ENCODE data around the gene VAV2. TPM values are rescaled to one million over a fixed set of nuclear protein-coding genes. Genes with fewer than 3 reads are reported as not detected.

Gene VAV2
- total and polyA plus RNA-seq, 9 of the 15 experiments (the other 6 are each of a cell fraction or from before 2014, with no cell fraction given) = 0.01 to 2.7 (median 1.0) TPM; not detected in 1

GRCh38 chr9:133771486-133772482 is 220.3 kb downstream of the VAV2 start:
- ChIA-PET POLR2A (no interaction called here), CTCF (ENCODE audit: low intra/inter-chr PET ratio) (no interaction called here)
- Histone ChIP-seq H3K79me2 (ENCODE audit: control insufficient read depth, insufficient read depth, low read length) (no peaks in the 10 kb centered on the region), H3K36me3 (ENCODE audit: control insufficient read depth, insufficient read depth, low read length) (no peaks in the 10 kb centered on the region), H2AFZ (ENCODE audit: low read depth, low read length) (no peak overlapping the region), H3K9me1 (ENCODE audit: control insufficient read depth, insufficient read depth, low read length) (no peaks in the 10 kb centered on the region), H3K27ac (ENCODE audit: extremely low read depth, low read depth, low read length) (no peak overlapping the region), H3K4me3 (no peak overlapping the region), H3K4me2 (ENCODE audit: insufficient read depth, low read length) (no peak overlapping the region), H4K20me1 (replicated peaks; ENCODE audit: control insufficient read depth, insufficient read depth, low read length) (no peaks in the 10 kb centered on the region), H3K9ac (ENCODE audit: insufficient read depth in 1 of 2, low read depth in 2 of 2, low read length in 2 of 2) (no peak overlapping the region), H3K9me3 (replicated peaks; ENCODE audit: control insufficient read depth, insufficient read depth, low read depth, low read length) (peaks cover 7% of the 10 kb centered on the region), H3K4me1 (replicated peaks in 1 of 2; ENCODE audit: control insufficient read depth in 2 of 2, insufficient read depth in 2 of 2, low read length in 2 of 2) (no peaks in the 10 kb centered on the region), H3K27me3 (ENCODE audit: control insufficient read depth in 2 of 2, insufficient read depth in 2 of 2, low read length in 2 of 2) (peaks cover 3 to 13% of the 10 kb centered on the region in 2 experiments; a peak in 3 of 5 replicates)
- intact Hi-C loops (cut with micrococcal nuclease) (no loop called here), in situ Hi-C loops (cut with MboI) (no loop called here)
- WGBS (ENCODE audit: insufficient coverage, low coverage, missing lambda C conversion rate) = 6% methylated on average over 26 of the region's 26 CpGs
- ATAC-seq (no peak), DNase-seq (ENCODE audit: extremely low read depth in 1 of 4, low spot score in 3 of 4) (no peak), FAIRE-seq (no peak)
- TF ChIP-seq NR2C1 (IDR thresholded peaks at IDR 0.05) (no peak), NR2C1 (tag; IDR thresholded peaks at IDR 0.05) (no peak), PCBP2 (IDR thresholded peaks at IDR 0.05; ENCODE audit: low read depth, low read length, poor library complexity, severe bottlenecking) (no peak), CSDE1 (IDR thresholded peaks at IDR 0.05) (no peak), ZNF583 (CRISPR knock-in tag; IDR thresholded peaks at IDR 0.05) (no peak), JUNB (CRISPR knock-in tag; conservative IDR thresholded peaks at IDR 0.05) (no peak), ZNF165 (CRISPR knock-in tag; IDR thresholded peaks at IDR 0.05; ENCODE audit: borderline replicate concordance) (no peak), TAF15 (IDR thresholded peaks at IDR 0.05; ENCODE audit: low read depth, low read length) (no peak), SRSF1 (IDR thresholded peaks at IDR 0.05; ENCODE audit: low read depth, low read length) (no peak), TBL1XR1 (IDR thresholded peaks at IDR 0.05; ENCODE audit: low read length in 2 of 2) (no peak), ATF6 (CRISPR knock-in tag; IDR thresholded peaks at IDR 0.05) (no peak), PML (IDR thresholded peaks at IDR 0.05; ENCODE audit: low read length) (no peak), PRDM10 (IDR thresholded peaks at IDR 0.05; ENCODE audit: partially characterized antibody) (no peak), CLOCK (CRISPR knock-in tag; IDR thresholded peaks at IDR 0.05; ENCODE audit: borderline replicate concordance) (no peak)
- BruUV-seq (replicated peaks) = no TSS peak

Measured in K562 (cell line).